HG03196 (cell line): ENCODE data around the gene FITM2.

Experiments
- ATAC-seq: cut with Tn5 transposase; IDR thresholded peaks from one replicate; pipeline ENCODE4 v1.9.1; 2021; ENCODE audit not compliant: unreplicated experiment

The FITM2 gene

GRCh38 chr20:44284032-44284431, 27.0 kb downstream of the FITM2 start:
- ATAC-seq: no peak

GRCh38 chr20:44282192-44282591, 28.8 kb downstream of the FITM2 start:
- ATAC-seq: no peak

GRCh38 chr20:44280387-44280786, 30.6 kb downstream of the FITM2 start:
- no peak for ATAC-seq

GRCh38 chr20:44279228-44279627, 31.8 kb downstream of the FITM2 start:
- ATAC-seq: no peak

GRCh38 chr20:44274303-44275017, 36.5 kb downstream of the FITM2 start:
- ATAC-seq: no peak

GRCh38 chr20:44273231-44274215, 37.5 kb downstream of the FITM2 start:
- ATAC-seq: no peak

- ATAC-seq: no peak
These were observed 38.9 kb downstream of the FITM2 start for GRCh38 chr20:44271915-44272663.

- no peak for ATAC-seq
These were observed 42.2 kb downstream of the FITM2 start for GRCh38 chr20:44268802-44269201.

GRCh38 chr20:44264287-44264686, 46.7 kb downstream of the FITM2 start:
- no peak for ATAC-seq

GRCh38 chr20:44258226-44258890, 52.6 kb downstream of the FITM2 start:
- no peak for ATAC-seq

GRCh38 chr20:44256961-44257360, 54.0 kb downstream of the FITM2 start:
- ATAC-seq: no peak

- ATAC-seq: no peak
These were observed 55.1 kb downstream of the FITM2 start for GRCh38 chr20:44255942-44256341.

- no peak for ATAC-seq
These were observed 56.9 kb downstream of the FITM2 start for GRCh38 chr20:44254073-44254472.

- ATAC-seq: no peak
These were observed 57.5 kb downstream of the FITM2 start for GRCh38 chr20:44253528-44253927.
